Renal cortical epithelial cell (primary cell): ENCODE data around the gene SORCS1. TPM values are rescaled to one million over a fixed set of nuclear protein-coding genes. Genes with fewer than 3 reads are reported as not detected.
"Not testable (repeated sequence)": the region's sequence is repeated elsewhere in the genome, so short reads cannot be mapped to it uniquely, and the experiment has no call there.

ENCODE experiments used
- DNase-seq: peaks from one replicate; pipeline ENCODE4 v3.0.0-alpha.2; 2011; ENCODE audit warnings: low read depth
- total RNA-seq: library from RNA; depleted of rRNA; stranded (reverse); fragments of >200 nt; gene quantifications from 2 replicates; pipeline ENCODE4 v1.2.3, GENCODE V29; 2014

The SORCS1 gene
- total RNA-seq, 1 donor from 2014 or later, result not detected

GRCh38 chr10:107051769-107052168 is 112.7 kb downstream of the SORCS1 start:
- no peak for DNase-seq

GRCh38 chr10:107043461-107043860 is 121.0 kb downstream of the SORCS1 start:
- DNase-seq, result no peak

- no peak for DNase-seq
These were observed 127.0 kb downstream of the SORCS1 start for GRCh38 chr10:107037192-107038122.

- no peak for DNase-seq
These were observed 130.6 kb downstream of the SORCS1 start for GRCh38 chr10:107033799-107034422.

- no peak for DNase-seq
These were observed 131.7 kb downstream of the SORCS1 start for GRCh38 chr10:107032700-107033401.

GRCh38 chr10:107031931-107032699 is 132.4 kb downstream of the SORCS1 start:
- no peak for DNase-seq

- DNase-seq, result no peak
These were observed 136.3 kb downstream of the SORCS1 start for GRCh38 chr10:107028236-107028635.

GRCh38 chr10:107025676-107026075 is 138.8 kb downstream of the SORCS1 start:
- no peak for DNase-seq

- not testable (repeated sequence) for DNase-seq
These were observed 140.5 kb downstream of the SORCS1 start for GRCh38 chr10:107024033-107024432.

GRCh38 chr10:107022600-107023354 is 141.7 kb downstream of the SORCS1 start:
- DNase-seq, result no peak

GRCh38 chr10:107019154-107019553 is 145.4 kb downstream of the SORCS1 start:
- DNase-seq, result no peak

GRCh38 chr10:107013258-107014006 is 151.1 kb downstream of the SORCS1 start:
- no peak for DNase-seq

GRCh38 chr10:107011992-107012391 is 152.5 kb downstream of the SORCS1 start:
- no peak for DNase-seq

- DNase-seq, result no peak
These were observed 153.4 kb downstream of the SORCS1 start for GRCh38 chr10:107011105-107011504.

- DNase-seq, result no peak
These were observed 154.0 kb downstream of the SORCS1 start for GRCh38 chr10:107010531-107010930.

GRCh38 chr10:107004362-107004761 is 160.1 kb downstream of the SORCS1 start:
- no peak for DNase-seq

- no peak for DNase-seq
These were observed 162.4 kb downstream of the SORCS1 start for GRCh38 chr10:107002068-107002467.

- DNase-seq, result no peak
These were observed 165.3 kb downstream of the SORCS1 start for GRCh38 chr10:106999118-106999707.

GRCh38 chr10:106997721-106998120 is 166.8 kb downstream of the SORCS1 start:
- DNase-seq, result no peak

- no peak for DNase-seq
These were observed 168.0 kb downstream of the SORCS1 start for GRCh38 chr10:106996510-106996909.
